Upper lobe of left lung (tissue), 4 donors: ENCODE data around the gene TIMP2.

Experiments
- EP300 ChIP-seq, 4 donors: sonication (generic); formaldehyde crosslinking; IDR thresholded peaks; one replicate each; pipeline ENCODE4 v1.5.1; 2017; ENCODE audit warnings: antibody characterized with exemption in 4 of 4, control low read depth in 2 of 4
- TF ChIP-seq, protein P1 (sequence below), 6 experiments: fragments of 450-650 bp in 4 of 6; fragments of 200-600 bp in 2 of 6; sonication (generic) in 2 of 6; IDR thresholded peaks; one replicate each; pipeline ENCODE4 v1.5.1; 2016 to 2019; ENCODE audit warnings: antibody characterized with exemption in 6 of 6

- TF ChIP-seq, protein P1, sequence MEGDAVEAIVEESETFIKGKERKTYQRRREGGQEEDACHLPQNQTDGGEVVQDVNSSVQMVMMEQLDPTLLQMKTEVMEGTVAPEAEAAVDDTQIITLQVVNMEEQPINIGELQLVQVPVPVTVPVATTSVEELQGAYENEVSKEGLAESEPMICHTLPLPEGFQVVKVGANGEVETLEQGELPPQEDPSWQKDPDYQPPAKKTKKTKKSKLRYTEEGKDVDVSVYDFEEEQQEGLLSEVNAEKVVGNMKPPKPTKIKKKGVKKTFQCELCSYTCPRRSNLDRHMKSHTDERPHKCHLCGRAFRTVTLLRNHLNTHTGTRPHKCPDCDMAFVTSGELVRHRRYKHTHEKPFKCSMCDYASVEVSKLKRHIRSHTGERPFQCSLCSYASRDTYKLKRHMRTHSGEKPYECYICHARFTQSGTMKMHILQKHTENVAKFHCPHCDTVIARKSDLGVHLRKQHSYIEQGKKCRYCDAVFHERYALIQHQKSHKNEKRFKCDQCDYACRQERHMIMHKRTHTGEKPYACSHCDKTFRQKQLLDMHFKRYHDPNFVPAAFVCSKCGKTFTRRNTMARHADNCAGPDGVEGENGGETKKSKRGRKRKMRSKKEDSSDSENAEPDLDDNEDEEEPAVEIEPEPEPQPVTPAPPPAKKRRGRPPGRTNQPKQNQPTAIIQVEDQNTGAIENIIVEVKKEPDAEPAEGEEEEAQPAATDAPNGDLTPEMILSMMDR (IDR thresholded peaks at IDR 0.05) = no peak
- TF ChIP-seq EP300 (IDR thresholded peaks at IDR 0.05) = no peak
These were observed 48.0 kb upstream of the TIMP2 start for GRCh38 chr17:78973196-78973595.
